SIG-M5 treated with dmso at 0.1 percent for 504 hours (cell line): ENCODE measurements around the gene FSTL4.

ENCODE experiments used
- DNase-seq: peaks from one replicate; lab custom pipeline; 2025; ENCODE audit not compliant: unreplicated experiment; lab: John Stamatoyannopoulos, UW

Gene FSTL4

DNA sequence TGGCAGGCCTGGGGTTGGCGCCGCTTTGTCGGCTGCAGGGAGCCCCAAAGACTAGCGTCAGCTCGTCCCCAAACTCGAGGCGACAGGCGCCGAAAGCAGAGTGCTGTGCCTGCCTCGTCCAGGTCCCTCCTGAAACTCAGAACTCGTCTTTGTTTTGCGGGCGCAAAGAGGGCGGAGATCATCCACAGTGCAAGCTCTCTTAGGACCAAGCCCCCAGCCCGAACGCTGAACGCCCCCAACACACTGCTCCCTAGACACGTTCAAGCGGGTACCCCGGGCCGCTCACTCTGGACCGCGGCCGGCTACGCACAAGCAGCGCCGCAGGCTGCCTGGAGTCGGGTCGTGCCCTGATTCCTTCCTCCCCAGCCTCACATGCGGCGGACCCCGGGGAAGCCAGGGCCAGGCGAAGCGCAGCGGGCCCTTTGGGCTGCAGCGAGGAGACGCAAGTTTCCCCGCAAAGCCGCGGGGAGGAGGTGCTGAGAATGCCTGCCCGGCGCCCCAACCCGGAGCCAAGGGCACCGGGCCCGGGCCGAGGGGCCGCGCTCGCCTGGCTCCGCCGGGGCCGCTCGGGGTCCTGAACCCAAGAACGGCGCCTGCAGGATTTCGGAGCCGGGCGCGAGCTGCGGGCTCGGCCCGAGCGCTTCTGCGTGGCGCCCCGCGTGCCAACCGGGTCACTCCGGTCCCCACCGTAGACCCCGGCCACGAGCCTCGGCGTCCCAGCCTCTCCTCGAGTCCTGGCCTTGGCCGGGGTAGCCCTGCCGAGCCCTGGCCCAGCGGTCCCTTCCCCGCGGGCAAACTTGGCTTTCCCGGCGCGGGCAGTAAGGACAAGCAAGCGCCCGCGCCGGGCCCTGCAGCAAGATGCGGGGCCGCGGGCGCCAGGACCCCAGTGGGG lies 738 bp downstream of the FSTL4 start:
- DNase-seq = no peak

DNA sequence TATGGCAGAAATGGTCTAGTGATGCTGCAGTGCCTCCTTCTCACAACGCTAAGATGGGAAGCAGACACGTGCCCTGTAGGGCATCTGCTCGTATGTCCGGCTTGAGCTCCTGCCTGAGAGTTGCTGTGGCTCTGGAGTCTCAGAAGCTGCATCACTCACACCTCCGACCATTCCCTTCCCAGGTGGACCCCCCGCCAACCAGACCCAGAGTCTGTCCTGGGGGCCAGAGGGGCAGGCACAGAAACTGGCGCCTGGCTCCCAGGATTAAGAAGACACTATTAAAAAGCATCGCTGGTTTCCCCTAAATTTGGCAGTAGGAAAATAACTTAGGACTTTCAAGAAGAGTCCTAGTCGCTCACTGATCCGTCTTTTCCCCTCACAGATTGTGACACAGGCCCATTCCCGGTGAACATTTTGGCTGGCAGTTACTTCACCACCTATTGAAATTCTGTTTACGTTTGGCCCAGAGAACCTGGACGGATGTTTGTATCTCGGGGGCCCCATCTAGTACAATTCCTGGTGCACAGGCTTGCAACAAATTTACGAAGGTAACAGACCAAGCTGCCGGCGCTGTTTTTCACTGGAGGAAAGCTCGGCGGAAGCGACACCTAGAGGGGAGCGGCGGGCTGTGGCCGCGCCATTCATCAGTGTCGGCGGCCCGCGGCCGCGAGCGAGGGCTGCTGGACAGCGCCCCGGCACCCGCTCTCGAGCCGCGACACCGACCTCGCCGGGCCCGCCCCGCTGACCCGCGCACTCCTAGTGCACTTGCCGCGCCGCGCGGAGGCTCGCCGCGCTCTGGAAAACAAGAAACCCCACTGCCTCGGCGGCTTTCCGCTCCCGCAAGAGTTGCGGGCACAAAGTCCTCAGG lies 1.6 kb downstream of the FSTL4 start:
- peak; percentile 15 for DNase-seq

DNA sequence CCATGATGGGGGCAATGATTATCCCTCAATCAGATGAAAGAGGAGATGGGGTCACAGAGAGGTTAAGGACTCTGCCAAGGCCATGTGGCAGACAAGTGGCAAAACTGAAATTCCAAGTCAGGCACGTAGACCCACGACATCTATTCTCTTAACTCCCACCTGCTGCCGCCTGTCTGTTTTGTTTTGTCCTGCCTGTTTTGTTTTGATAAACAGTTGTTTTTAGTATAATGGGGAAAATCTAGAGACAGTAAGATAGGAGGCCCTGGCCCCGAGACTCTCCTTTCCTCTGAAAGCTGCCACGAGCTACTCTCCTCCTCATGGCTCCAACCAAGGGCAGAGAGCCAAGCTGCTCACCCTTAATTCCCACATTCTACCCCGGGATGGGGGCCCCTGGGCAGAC lies 4.9 kb downstream of the FSTL4 start:
- DNase-seq = no peak

DNA sequence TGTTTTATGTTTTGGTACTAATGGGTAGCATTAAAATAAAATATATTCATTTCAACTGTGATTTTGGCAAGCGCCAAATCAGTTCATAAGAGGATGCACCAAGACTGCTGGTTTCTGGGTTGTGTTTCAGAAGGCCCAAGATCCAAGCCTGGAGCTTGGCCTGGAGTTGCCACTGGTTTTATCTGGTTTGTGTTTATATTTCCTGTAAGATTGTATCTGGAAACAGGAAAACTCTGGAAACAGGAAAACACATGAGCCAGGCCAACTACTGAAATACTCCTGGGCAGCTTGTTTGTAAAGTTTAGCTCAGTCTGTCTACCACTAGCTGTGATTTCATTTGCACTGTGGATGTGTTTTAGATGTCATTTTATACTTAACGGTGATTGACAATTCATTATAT lies 5.5 kb downstream of the FSTL4 start:
- DNase-seq = no peak

DNA sequence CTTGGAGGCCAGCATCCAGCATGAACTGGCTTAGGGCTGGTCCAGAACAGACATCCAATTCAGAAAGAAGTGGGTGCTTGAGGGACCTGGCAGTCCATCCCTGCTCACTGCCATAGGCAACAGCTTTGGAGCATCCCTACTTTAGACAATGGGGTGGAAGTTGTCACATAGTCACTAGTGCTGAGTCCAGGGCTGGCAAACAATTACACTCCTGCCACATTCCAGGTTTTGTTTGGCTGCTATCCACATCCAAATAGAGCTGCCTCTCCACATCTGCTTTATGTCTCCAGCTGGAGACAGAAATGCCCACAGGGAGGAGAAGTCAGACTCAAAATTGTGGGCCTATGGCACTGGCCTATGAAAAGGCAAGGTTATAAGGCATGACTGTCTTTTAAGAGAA lies 7.0 kb downstream of the FSTL4 start:
- no peak for DNase-seq

DNA sequence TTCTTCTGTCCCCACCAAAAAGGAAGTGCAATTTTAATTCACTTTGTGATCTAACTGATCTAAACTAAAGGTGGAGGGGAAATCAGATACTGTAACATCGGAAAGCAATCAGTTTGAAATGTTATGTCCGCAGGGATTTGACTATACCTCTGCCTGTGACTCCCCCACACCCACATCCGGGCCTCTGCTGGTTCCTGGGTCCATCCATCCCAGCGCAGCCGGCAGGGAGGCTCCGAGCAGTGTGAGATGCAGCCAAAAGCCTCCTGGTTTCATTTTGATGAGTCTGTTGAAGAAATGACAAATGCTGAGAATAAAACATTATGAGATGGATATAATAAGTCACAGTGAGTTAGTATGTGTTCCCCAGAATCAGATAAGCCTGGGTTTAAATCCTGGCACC lies 8.6 kb downstream of the FSTL4 start:
- no peak for DNase-seq

- no peak for DNase-seq
Measured at GRCh38 chr5:133602835-133603380, 9.4 kb downstream of the FSTL4 start.

DNA sequence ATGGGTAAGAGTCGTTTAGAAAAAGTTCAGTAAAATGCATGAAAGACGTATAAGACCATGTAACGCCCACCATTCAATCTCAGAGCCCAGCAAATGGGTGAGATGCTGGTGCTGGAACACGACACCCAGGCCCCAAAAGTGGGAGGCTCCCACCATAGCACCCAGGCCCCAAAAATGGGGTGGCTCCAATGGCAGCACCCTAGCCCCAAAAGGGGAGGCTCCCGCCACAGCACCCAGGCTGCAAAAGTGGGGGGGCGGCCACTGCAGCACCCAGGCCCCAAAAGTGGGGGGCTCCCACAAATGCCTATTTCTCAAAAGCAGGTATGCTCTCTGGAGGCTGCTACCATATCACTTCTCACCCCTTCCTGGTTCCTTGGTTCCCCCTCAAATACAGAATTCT lies 12.7 kb downstream of the FSTL4 start:
- no peak for DNase-seq

GRCh38 chr5:133599044-133599443 lies 13.3 kb downstream of the FSTL4 start:
- DNase-seq = no peak

DNA sequence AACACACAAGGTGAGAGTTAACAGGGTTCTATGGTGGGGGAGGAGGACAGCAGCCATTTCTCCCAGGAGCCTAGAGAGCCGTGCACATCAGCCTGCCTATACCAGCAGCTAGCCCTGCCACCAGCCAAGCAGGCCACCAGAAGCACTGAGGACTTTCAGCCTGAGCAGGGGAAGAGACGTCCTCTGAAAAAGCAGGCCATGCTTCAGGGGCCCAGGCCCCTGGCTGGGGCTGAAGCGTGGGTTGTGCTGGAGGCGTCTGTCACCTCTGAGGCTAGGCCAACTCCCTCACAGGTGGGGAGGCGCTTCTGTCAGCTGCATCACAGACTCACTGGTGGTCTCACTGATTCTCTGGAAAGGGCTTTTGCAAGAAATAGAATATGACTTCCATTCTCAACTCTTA lies 16.3 kb downstream of the FSTL4 start:
- DNase-seq = no peak

DNA sequence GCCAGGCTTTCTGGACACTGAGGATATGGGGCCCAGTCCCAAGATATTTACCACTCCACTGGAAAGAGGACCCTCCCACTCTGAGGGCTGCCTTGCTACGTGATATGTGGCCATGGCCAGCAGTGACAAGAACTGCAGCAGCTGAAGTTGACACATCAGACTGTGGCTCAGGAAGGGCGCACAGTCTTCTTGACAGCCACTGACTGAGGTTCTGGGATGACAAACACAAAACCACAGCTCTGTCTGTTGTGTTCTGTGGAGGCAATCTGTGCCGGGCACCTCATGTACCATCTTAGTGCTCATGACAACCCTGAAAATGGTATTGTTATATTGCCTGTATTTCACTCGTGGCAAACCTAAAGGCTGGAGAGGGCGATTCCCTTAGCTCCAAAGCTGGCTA lies 16.9 kb downstream of the FSTL4 start:
- DNase-seq = no peak

DNA sequence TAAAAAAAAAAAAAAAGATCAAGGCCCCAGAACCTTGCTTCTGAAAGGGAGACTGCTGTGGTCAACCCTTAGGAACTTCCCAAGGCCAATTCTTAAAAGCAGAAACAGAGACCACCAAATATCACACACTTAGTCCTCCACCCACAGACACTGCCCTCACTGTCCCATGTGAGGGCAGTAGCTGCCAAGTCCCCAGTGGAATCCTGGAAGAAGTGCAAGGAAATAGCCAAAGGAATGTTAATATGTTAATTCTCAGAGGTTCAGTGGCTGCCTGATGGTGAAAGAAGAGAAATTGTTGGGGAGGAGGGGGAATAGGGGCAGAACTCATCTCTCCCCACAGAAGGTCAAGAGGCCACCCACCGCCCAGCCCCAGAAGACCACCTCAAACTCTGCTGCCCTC lies 23.1 kb downstream of the FSTL4 start:
- no peak for DNase-seq

DNA sequence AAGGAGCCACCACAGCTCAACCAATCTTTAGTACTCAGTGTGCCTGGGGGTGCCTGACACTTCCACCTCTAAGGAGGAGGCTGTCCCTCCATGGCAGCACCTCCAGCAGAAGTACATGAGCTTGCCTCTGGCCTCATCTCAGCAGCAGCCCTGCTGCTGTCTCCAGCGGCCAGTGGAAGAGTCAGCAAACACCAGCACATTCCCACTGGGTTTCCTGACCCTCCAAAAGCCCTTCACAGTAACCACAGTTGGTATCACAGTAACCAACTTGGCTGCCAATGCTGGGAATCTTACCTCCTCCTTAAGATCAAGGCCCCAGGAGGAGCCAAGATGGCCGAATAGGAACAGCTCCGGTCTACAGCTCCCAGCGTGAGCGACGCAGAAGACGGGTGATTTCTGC lies 29.4 kb downstream of the FSTL4 start:
- DNase-seq = no peak

- no peak for DNase-seq
Measured at GRCh38 chr5:133581918-133582317, 30.4 kb downstream of the FSTL4 start.

DNA sequence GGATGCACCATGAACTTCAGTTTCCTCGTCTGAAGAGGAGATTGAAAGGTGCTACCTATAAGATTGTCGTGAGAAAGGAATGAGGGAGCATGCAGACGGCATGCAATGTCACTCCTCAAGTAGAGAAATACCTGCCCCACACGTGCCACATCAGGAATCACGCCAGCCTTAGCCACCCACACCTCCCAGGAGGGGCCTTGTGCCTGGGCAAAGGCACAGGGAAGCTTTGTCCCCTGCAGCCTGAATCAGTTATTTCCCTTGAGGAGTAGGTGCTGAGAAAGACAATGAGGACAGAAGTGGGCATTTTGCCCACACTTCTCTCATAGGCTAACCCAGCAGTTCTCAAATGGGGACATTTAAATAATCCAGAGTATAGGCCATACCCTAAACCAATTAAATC lies 31.0 kb downstream of the FSTL4 start:
- no peak for DNase-seq

DNA sequence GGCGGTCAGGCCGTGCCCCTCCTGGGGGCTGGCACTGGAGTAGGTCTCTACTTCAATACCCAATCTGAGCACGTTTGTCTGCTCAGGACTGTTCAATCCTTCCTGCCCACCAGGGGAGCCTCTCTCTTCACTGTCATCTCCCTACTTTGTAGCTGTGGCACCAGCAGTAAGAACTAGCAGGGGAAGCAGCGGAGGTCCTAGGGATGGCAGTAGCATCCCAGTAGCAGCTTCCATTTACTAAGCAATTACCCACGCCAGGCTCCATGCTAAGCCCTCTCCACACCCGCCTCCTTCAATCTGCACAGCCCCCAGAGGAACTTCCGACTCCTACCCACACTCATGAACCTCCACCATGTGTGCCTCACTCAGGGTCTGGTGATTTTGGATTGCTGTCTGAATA lies 31.7 kb downstream of the FSTL4 start:
- DNase-seq = no peak

- no peak for DNase-seq
Measured at GRCh38 chr5:133579766-133580165, 32.6 kb downstream of the FSTL4 start.

GRCh38 chr5:133569347-133569746 lies 43.0 kb downstream of the FSTL4 start:
- no peak for DNase-seq

GRCh38 chr5:133565993-133566392 lies 46.3 kb downstream of the FSTL4 start:
- DNase-seq = peak; percentile 42

DNA sequence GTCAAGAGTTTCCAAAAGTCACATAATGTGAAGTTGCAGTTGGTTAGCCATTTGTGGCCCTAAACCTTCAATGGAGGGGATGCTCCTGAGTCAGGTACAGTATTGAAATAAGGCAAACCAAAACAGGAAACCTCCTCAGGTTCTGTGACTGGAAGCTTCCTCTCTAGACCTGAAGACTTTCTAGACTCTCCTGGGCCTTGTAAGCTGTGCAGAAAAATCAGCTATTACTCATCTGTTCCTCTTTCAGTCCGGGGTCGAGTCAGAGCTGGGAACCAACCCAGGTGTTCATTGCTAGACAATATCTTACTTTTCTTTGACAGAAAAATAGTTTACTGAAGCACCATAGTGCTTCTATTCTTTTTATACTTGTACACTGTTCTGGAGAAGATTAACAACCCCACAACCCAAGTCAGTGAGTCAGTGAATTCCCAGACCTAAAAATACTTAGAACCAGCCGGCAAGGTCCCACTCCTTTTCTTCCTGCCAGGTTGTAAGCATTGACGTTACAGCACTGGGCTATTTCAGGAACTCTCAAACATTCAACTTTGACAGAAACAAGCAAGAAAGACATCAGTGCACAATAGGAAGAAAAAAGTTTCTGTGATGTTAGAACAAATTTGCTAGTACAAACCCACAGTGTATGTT lies 47.3 kb downstream of the FSTL4 start:
- DNase-seq = no peak

DNA sequence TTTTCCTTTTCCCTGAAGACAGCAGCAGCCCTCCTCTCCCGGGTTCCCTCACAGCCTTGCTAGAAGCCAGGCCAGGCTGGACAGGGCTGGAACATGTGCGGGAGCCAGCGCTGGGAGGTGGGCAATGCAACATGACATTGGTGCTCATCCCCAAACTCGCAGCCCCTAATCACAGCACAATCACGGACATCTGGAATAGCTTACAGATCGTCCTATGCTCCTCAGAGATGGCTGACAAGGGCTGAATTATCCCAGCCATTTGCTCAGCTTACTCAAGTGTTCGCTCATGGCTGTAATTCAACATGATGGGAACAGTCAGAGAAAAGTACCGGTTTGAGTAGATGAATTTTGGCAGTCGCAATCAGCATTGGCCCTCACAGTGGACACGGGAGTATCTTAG lies 49.8 kb downstream of the FSTL4 start:
- DNase-seq = no peak
